Measurements from ENCODE around the gene ARPC2.
"Not testable (repeated sequence)": the region's sequence is repeated elsewhere in the genome, so short reads cannot be mapped to it uniquely, and the experiment has no call there.

ARPC2 gene

GRCh38 chr2:218271865-218272530, 55.0 kb downstream of the ARPC2 start:
- no peak for DNase-seq

GRCh38 chr2:218272531-218273212, 55.7 kb downstream of the ARPC2 start:
- peak; percentile 29 for DNase-seq

DNA sequence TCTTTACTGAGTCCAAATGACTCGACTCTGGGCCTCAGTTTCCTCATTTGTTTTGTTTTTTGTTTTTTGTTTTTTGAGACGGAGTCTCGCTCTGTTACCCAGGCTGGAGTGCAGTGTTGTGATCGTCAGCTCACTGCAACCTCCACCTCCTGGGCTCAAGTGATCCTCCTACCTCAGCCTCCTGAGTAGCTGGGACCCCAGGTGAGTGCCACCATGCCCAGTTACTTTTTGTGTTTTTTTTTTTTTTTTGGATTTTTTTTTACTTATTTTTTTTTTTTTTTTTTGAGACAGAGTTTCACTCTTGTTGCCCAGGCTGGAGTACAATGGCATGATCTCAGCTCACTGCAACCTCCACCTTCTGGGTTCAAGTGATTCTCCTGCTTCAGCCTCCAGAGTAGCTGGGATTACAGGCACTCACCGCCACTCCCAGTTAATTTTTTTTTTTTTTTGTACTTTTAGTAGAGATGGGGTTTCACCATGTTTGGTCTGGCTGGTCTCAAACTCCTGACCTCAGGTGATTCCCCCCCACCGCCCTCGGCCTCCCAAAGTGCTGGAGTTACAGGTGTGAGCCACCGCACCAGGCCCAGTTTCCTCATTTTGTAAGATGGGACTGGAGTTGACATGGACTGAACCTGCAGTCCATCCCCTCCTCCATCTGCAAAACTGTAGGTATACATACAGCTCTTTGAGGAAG, 56.4 kb downstream of the ARPC2 start:
- DNase-seq = not testable (repeated sequence)

- DNase-seq = no peak
Measured at GRCh38 chr2:218273908-218274249, 56.9 kb downstream of the ARPC2 start.

DNA sequence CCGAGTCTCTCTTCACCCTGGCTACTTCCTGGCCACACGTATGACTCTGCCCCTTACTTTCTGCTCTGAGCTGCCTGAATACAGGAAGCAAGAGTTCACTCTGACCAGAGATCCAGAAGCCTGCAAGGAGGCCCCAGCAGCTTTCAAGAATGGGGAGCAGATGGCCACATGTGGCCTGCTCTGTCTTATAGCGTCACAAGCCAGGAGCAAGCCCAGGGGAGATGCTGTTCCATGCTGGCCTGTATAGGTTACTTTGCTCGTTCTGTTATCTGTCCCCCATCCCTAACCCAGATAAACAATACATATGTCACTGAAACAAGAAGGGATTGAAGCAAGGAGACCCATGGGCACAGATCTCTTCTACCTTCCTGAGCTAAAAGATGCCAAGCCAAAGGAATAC, 57.6 kb downstream of the ARPC2 start:
- no peak for DNase-seq

- DNase-seq = no peak
Measured at GRCh38 chr2:218275371-218276072, 58.5 kb downstream of the ARPC2 start.

DNA sequence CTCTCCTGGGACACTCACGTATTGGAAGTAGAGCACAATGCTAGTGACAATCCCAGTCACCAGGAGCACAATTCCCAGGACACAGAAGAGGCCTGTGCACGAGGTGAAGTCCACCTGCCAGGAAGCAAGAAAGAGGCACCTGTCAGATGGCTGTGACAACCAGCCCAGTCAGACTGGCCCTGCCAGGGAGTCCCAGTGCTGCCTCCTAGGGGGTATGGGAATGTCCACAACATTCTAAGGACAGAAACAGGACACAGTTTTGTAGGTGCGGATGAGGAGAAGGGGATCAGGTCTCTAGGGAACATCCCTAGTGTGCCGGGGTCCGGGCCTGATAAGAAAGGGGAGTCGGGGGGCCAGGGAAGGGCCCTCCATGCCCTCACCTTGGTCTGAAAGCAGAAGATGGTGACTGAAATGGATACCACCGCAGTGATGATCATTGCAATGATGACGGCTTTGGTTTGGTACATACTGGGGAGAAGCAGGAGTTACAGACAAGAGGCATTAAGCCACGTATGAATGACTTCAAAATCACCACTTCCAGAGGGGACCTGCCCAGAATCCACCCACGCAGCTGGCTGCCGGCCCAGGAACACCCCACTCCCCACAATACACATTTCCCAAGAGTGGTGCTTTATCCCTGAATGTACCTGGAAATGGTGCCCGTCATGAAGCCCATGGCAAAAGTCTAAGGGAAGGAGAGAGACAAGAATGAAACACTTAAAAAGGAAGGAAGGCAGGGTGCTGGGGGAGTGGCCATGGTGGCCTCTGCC, 60.2 kb downstream of the ARPC2 start:
- no peak for DNase-seq

- no peak for DNase-seq
Measured at GRCh38 chr2:218277921-218278320, 60.9 kb downstream of the ARPC2 start.

DNA sequence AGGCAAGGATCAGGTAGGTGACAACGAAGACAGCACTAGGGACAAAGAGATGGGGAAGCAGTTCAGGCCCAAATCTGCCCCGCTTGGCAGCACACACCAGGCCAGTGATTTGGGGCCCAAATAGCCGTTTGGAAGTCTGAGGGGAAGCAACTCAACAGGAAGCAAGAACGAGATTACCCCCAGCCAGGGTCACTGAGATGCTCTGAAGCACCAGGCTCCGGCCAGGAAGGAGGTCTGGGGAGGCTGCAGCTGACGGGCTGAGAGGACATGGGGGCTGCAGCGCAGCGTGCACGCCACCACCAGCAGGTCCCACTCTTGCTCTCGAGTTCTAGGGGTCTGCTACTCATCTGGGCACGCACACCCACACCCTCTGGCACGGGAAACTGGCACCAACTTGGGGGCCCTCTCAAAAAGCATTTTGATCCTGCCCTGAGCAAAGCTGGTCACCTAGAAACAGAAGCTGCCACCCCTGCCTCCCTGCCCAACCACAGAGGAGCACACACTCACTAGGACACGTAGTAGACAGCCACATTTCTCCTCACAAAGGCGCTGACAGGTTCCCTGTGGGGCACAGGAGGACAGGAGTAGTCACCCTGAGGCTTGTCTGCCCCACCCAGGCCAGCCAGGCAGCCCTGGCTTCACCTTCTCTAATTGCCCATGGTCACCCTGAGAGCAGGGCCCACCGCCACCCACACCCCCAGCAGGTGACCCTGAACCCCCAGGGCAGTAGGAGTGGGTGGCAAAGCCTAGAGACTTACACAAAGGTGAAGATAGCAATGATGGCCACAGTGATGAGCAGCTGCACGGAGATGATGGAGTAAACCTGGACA, 61.8 kb downstream of the ARPC2 start:
- no peak for DNase-seq

- DNase-seq = no peak
Measured at GRCh38 chr2:218280260-218280870, 63.4 kb downstream of the ARPC2 start.

DNA sequence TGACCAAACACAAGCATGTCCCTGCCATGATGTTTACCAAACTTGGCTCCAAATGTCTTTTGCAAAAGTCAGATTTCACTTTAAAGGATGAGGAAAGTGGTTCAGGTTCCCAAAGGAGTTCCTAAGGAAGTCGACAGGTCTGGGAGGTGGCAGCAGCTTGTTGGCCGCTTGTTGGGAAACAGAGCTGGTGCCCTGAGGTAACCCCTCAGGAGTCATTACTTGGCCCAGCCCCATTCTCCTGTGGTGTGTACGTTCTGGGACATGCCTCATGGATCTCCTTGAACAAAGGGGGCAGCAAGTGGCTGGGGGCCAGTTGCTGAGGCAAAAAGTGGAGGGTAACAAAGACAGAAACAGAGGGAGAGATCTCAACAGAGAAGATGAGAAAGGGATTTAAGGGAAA, 64.5 kb downstream of the ARPC2 start:
- DNase-seq = no peak

- DNase-seq = no peak
Measured at GRCh38 chr2:218282173-218282991, 65.4 kb downstream of the ARPC2 start.

DNA sequence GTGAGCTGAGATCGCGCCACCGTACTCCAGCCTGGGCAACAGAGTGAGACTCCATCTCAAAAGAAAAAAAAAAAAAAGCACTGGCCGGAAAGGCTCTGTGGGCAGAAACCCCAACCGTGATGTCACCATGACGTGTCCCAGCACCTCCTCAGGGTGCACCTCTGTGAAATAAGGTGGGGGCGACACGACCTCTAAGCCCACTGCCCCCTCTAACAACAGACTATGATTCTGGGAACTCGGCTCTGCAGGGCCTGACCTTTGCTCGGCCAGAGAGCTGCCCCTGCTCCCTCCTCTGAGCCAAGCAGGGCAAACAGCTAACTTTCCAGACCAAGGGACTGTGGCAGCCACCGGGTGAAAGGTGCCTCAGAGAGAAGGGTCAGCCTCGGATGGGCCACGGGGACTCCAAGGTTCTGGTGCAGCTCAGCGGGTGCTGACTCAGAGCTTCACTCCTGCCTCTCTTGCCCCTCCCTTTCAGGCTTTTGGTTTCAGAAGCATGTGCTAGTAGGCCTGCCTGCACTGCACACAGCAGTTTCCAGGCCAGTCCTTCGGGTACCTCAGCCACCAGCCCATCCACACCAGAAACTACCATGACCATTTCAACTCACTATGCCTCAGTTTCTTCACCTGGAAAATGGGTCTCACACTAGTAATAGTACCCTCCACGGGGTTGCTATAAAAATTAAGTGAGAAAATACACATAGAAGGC, 67.3 kb downstream of the ARPC2 start:
- DNase-seq = no peak

GRCh38 chr2:218285604-218286003, 68.6 kb downstream of the ARPC2 start:
- DNase-seq = no peak

DNA sequence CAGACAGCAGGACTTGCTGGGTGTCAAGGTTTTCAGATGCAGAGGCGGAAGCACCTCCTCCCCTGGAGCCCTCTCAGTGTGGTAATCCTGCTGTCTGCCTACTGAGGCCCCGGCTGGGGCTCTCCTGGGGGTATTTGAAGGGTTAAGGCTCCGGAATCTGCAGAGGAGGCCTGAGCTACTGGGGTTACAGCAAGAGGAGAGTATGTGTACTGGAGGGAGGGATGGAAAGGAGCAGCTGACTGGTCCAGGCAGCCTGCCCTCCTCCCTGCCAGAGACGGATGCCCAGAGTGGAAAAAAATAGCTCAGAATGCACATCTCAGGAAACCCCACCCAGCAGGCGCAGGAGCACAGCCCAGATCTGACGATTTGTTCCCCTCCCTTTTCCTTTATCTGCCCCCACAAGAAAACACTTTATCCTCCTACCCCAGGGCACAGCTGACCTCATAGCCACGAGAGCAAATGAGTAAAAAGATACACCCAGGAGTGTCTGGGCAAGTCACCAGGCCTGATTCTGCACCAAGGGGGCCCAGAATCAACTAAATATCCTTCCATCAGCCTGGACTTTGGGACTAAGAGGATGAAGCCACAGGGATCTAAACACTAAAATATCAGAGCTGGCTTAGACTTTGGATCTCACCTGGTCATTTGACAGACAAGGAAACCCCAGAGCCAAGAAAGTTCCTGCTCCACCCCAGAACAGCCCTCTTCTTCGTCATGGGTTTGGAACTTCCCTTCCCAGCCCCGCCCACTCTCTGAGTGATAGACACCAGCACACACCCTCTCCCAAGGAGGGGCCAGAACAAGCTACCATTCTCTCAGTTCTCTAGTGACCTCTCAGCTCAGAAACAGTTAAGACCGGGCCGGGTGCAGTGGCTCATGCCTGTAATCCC, 69.8 kb downstream of the ARPC2 start:
- DNase-seq = no peak

DNA sequence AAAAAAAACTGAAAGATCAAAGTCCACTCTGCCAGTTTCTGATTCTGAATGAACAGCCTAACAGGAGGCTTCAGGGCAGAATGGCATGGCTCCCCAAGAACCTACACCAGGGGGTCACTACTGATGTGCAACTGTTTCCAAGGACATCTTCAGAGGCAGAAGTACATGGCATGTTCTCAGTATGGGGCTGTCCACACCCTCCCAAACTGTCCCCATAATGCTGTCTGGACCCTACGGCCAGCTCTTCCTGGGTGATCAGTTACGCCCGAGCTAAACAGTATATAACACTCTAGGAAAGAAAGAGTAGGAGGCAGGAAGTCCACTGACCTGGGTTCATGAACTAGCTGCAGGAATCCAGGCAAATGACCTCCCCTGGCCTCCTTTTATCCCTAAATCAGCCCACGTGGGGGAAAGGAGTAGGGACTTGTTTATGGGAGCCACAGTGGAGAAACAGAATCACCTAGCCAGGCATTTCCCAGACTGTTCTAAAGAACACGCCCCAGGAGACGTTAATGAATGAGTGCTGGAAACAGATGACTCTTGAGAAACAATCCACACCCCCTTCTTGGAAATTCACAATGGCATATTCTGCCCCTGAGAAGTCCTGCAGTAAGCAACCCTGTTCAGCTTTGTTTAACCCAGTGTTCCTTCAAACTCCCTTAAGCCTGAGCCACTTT, 72.8 kb downstream of the ARPC2 start:
- DNase-seq = no peak

- DNase-seq = no peak
Measured at GRCh38 chr2:218290316-218291261, 73.6 kb downstream of the ARPC2 start.

Measured in NCI-H1048 (cell line).